ENCODE measurements around the gene CEBPZOS. TPM values are rescaled to one million over a fixed set of nuclear protein-coding genes. Genes with fewer than 3 reads are reported as not detected.
A peak's percentile ranks its signal among the peaks of the same experiment; 100 is the strongest.

The CEBPZOS gene
- total and polyA plus RNA-seq, 2 of the 4 experiments (the other 2 are of a cell fraction), result 16.8 to 31.5 TPM

- H2BK120ac ChIP-seq (ENCODE audit: low read depth, low read length), result no peak overlapping the region
- H3K79me1 ChIP-seq (ENCODE audit: low read depth in 1 of 2, low read length in 2 of 2), result peaks cover 0 to 10% of the 10 kb centered on the region in 2 experiments; a peak in 2 of 4 replicates
- no peak overlapping the region for H3K56ac ChIP-seq (ENCODE audit: extremely low read depth, insufficient read depth, low read length)
- dilution Hi-C loops (cut with HindIII; ENCODE audit: low sequenced_read_pairs, unreplicated experiment) (no loop called here), in situ Hi-C loops (cut with MboI; ENCODE audit: low sequenced_read_pairs) (no loop called here), intact Hi-C loops (cut with micrococcal nuclease) (no loop called here)
- H2BK15ac ChIP-seq (ENCODE audit: low read depth, low read length), result no peak overlapping the region
- H2BK20ac ChIP-seq (ENCODE audit: low read depth, low read length), result no peak overlapping the region
- no peak overlapping the region for H3K4me3 ChIP-seq (ENCODE audit: insufficient read depth, low read depth, low read length)
- H3K9me1 ChIP-seq (ENCODE audit: insufficient read depth, low read length), result peaks cover 6% of the 10 kb centered on the region; the same call in 1 of the 2 replicates
- no peaks in the 10 kb centered on the region; the same call in none of the 2 replicates for H3K27me3 ChIP-seq (ENCODE audit: control insufficient read depth, insufficient read depth, low read length)
- no peak for TF ChIP-seq MXI1 (IDR thresholded peaks at IDR 0.05; ENCODE audit: borderline replicate concordance, low read depth, low read length)
- TF ChIP-seq, protein P1, sequence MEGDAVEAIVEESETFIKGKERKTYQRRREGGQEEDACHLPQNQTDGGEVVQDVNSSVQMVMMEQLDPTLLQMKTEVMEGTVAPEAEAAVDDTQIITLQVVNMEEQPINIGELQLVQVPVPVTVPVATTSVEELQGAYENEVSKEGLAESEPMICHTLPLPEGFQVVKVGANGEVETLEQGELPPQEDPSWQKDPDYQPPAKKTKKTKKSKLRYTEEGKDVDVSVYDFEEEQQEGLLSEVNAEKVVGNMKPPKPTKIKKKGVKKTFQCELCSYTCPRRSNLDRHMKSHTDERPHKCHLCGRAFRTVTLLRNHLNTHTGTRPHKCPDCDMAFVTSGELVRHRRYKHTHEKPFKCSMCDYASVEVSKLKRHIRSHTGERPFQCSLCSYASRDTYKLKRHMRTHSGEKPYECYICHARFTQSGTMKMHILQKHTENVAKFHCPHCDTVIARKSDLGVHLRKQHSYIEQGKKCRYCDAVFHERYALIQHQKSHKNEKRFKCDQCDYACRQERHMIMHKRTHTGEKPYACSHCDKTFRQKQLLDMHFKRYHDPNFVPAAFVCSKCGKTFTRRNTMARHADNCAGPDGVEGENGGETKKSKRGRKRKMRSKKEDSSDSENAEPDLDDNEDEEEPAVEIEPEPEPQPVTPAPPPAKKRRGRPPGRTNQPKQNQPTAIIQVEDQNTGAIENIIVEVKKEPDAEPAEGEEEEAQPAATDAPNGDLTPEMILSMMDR (conservative IDR thresholded peaks at IDR 0.05; ENCODE audit: low read depth, low read length), result no peak
- TF ChIP-seq RCOR1 (IDR thresholded peaks at IDR 0.05; ENCODE audit: insufficient replicate concordance, low read length), result no peak
- no peak for TF ChIP-seq POLR2A (IDR thresholded peaks at IDR 0.05; ENCODE audit: low read depth, low read length)
- no peak for TF ChIP-seq SMC3 (IDR thresholded peaks at IDR 0.05; ENCODE audit: low read depth, low read length)
- no peak for TF ChIP-seq FOS (IDR thresholded peaks at IDR 0.05; ENCODE audit: low read depth, low read length)
- H4K8ac ChIP-seq (ENCODE audit: low read depth in 2 of 2, low read length in 2 of 2), result no peak overlapping the region
- no peaks in the 10 kb centered on the region for H3K36me3 ChIP-seq (ENCODE audit: control insufficient read depth, insufficient read depth, low read length)
- no peak overlapping the region for H3K4ac ChIP-seq (ENCODE audit: low read depth, low read length)
- H3K23ac ChIP-seq (ENCODE audit: low read depth, low read length), result no peak overlapping the region
- no peak overlapping the region for H2AK5ac ChIP-seq (ENCODE audit: low read depth, low read length)
- no peaks in the 10 kb centered on the region for H4K20me1 ChIP-seq (ENCODE audit: insufficient read depth, low read length)
- no peak overlapping the region for H3K18ac ChIP-seq (ENCODE audit: low read depth, low read length)
- H3K4me2 ChIP-seq (ENCODE audit: low read depth, low read length), result no peak overlapping the region
- no peak overlapping the region for H3K27ac ChIP-seq (ENCODE audit: insufficient read depth, low read length)
- no peak overlapping the region for H3K14ac ChIP-seq (replicated peaks; ENCODE audit: low read depth, low read length)
- peaks cover 2% of the 10 kb centered on the region for H3K4me1 ChIP-seq (ENCODE audit: control insufficient read depth, insufficient read depth, low read length)
- DNase-seq (no peak), ATAC-seq (ENCODE audit: low read depth) (no peak)
- no peaks in the 10 kb centered on the region for H3K9me3 ChIP-seq (ENCODE audit: control insufficient read depth, insufficient read depth, low read length)
- no peak overlapping the region for H4K91ac ChIP-seq (ENCODE audit: insufficient read depth, low read depth, low read length)
- WGBS, 2 experiments (ENCODE audit: extremely low coverage in 2 of 2, insufficient read length in 1 of 2), result no CpG with 5 or more reads among the region's 6 CpGs
- no peak overlapping the region for H4K5ac ChIP-seq (ENCODE audit: low read depth, low read length)
- no peak overlapping the region for H2BK5ac ChIP-seq (ENCODE audit: low read depth, low read length, poor library complexity, severe bottlenecking)
- H2AFZ ChIP-seq (replicated peaks; ENCODE audit: low read length, poor library complexity), result peak overlapping the region; percentile 37
- BruUV-seq (replicated peaks), result no TSS peak
- ChIA-PET POLR2A (ENCODE audit: unreplicated experiment) (no interaction called here), CTCF (no interaction called here)
- no peak overlapping the region for H3K9ac ChIP-seq (ENCODE audit: low read depth, low read length)
- H2AK9ac ChIP-seq (replicated peaks; ENCODE audit: low read depth, low read length, poor library complexity), result no peak overlapping the region
These were observed 4.5 kb upstream of the CEBPZOS start for GRCh38 chr2:37191747-37192146.
